ENCODE measurements around the gene PTPRF.
"Not testable (repeated sequence)": the region's sequence is repeated elsewhere in the genome, so short reads cannot be mapped to it uniquely, and the experiment has no call there.

PTPRF gene

GRCh38 chr1:43647331-43647730 is 116.6 kb downstream of the PTPRF start:
- H3K9ac ChIP-seq (ENCODE audit: low read length); H3K18ac ChIP-seq (ENCODE audit: low read depth in 1 of 2, low read length in 2 of 2); H3K4me3 ChIP-seq (ENCODE audit: insufficient read depth in 1 of 2, low read depth in 1 of 2, low read length in 2 of 2); H2BK12ac ChIP-seq (ENCODE audit: low read length in 2 of 2); H2AFZ ChIP-seq (ENCODE audit: low read depth, low read length); H3K4me2 ChIP-seq (ENCODE audit: low read length, poor library complexity, severe bottlenecking); H3K9me3 ChIP-seq (ENCODE audit: control insufficient read depth, low read length); H3K4ac ChIP-seq (ENCODE audit: low read depth in 1 of 2, low read length in 2 of 2); H2BK5ac ChIP-seq (ENCODE audit: low read depth, low read length, poor library complexity, severe bottlenecking); H4K91ac ChIP-seq (ENCODE audit: low read length); H3K14ac ChIP-seq (ENCODE audit: low read length in 2 of 2); H3K79me1 ChIP-seq (replicated peaks; ENCODE audit: low read length, poor library complexity, severe bottlenecking); H3K36me3 ChIP-seq (ENCODE audit: control insufficient read depth in 1 of 2, insufficient read depth in 2 of 2, low read depth in 1 of 2, low read length in 2 of 2); H3K23ac ChIP-seq (ENCODE audit: low read length in 2 of 2); H3K27ac ChIP-seq (ENCODE audit: low read length, poor library complexity, severe bottlenecking); H2AK5ac ChIP-seq (ENCODE audit: low read length, severe bottlenecking); DNase-seq; H2BK15ac ChIP-seq (ENCODE audit: low read depth, poor library complexity, severe bottlenecking); H2BK120ac ChIP-seq (ENCODE audit: low read depth, low read length); H3K4me1 ChIP-seq (ENCODE audit: control insufficient read depth, insufficient read depth, low read depth, low read length); H4K8ac ChIP-seq (ENCODE audit: low read length): not testable (repeated sequence)
- H3K27me3 ChIP-seq (ENCODE audit: control insufficient read depth in 1 of 2, insufficient read depth in 1 of 2, low read length in 2 of 2), result peaks cover 9 to 12% of the 10 kb centered on the region in 2 experiments
- 80% methylated on average over 8 of the region's 9 CpGs for WGBS

- Histone ChIP-seq H3K79me1 (replicated peaks; ENCODE audit: low read length, poor library complexity, severe bottlenecking) (no peaks in the 10 kb centered on the region), H3K9me3 (ENCODE audit: control insufficient read depth, low read length) (no peaks in the 10 kb centered on the region), H2BK15ac (ENCODE audit: low read depth, poor library complexity, severe bottlenecking) (no peak overlapping the region), H2AK5ac (ENCODE audit: low read length, severe bottlenecking) (no peak overlapping the region), H3K4me1 (ENCODE audit: control insufficient read depth, insufficient read depth, low read depth, low read length) (peaks cover 8% of the 10 kb centered on the region), H3K27ac (ENCODE audit: low read length, poor library complexity, severe bottlenecking) (no peak overlapping the region), H4K91ac (ENCODE audit: low read length) (no peak overlapping the region), H3K36me3 (ENCODE audit: control insufficient read depth in 1 of 2, insufficient read depth in 2 of 2, low read depth in 1 of 2, low read length in 2 of 2) (peaks cover 0 to 4% of the 10 kb centered on the region in 2 experiments), H3K4ac (ENCODE audit: low read depth in 1 of 2, low read length in 2 of 2) (no peak overlapping the region), H3K9ac (ENCODE audit: low read length) (peak overlapping the region; percentile 93), H3K23ac (ENCODE audit: low read length in 2 of 2) (no peak overlapping the region), H4K8ac (ENCODE audit: low read length) (no peak overlapping the region), H3K27me3 (ENCODE audit: control insufficient read depth in 1 of 2, insufficient read depth in 1 of 2, low read length in 2 of 2) (peaks cover 9 to 12% of the 10 kb centered on the region in 2 experiments), H2BK5ac (ENCODE audit: low read depth, low read length, poor library complexity, severe bottlenecking) (no peak overlapping the region), H3K14ac (ENCODE audit: low read length in 2 of 2) (no peak overlapping the region), H3K18ac (ENCODE audit: low read depth in 1 of 2, low read length in 2 of 2) (no peak overlapping the region), H2BK120ac (ENCODE audit: low read depth, low read length) (no peak overlapping the region), H2AFZ (ENCODE audit: low read depth, low read length) (no peak overlapping the region), H3K4me2 (ENCODE audit: low read length, poor library complexity, severe bottlenecking) (no peak overlapping the region), H2BK12ac (ENCODE audit: low read length in 2 of 2) (no peak overlapping the region), H3K4me3 (ENCODE audit: insufficient read depth in 1 of 2, low read depth in 1 of 2, low read length in 2 of 2) (no peak overlapping the region)
- peak; percentile 32 for DNase-seq
- 88% methylated on average over 5 of the region's 7 CpGs for WGBS
Measured at GRCh38 chr1:43648221-43648847, 117.7 kb downstream of the PTPRF start.

- peak overlapping the region; percentile 90 for H4K91ac ChIP-seq (ENCODE audit: low read length)
- H3K4ac ChIP-seq (ENCODE audit: low read depth in 1 of 2, low read length in 2 of 2), result peak overlapping the region; percentile 83 to 98
- H3K27me3 ChIP-seq (ENCODE audit: control insufficient read depth in 1 of 2, insufficient read depth in 1 of 2, low read length in 2 of 2), result peaks cover 9 to 12% of the 10 kb centered on the region in 2 experiments
- H3K18ac ChIP-seq (ENCODE audit: low read depth in 1 of 2, low read length in 2 of 2), result peak overlapping the region; percentile 71 to 73
- peak overlapping the region; percentile 48 to 90 for H3K4me3 ChIP-seq (ENCODE audit: insufficient read depth in 1 of 2, low read depth in 1 of 2, low read length in 2 of 2)
- DNase-seq, result peak; percentile 29
- no peak overlapping the region for H2AK5ac ChIP-seq (ENCODE audit: low read length, severe bottlenecking)
- H4K8ac ChIP-seq (ENCODE audit: low read length), result peak overlapping the region; percentile 89
- no peak overlapping the region for H2BK120ac ChIP-seq (ENCODE audit: low read depth, low read length)
- H2BK5ac ChIP-seq (ENCODE audit: low read depth, low read length, poor library complexity, severe bottlenecking), result peak overlapping the region; percentile 10
- H3K27ac ChIP-seq (ENCODE audit: low read length, poor library complexity, severe bottlenecking), result peak overlapping the region; percentile 84
- peaks cover 2 to 11% of the 10 kb centered on the region in 2 experiments for H3K36me3 ChIP-seq (ENCODE audit: control insufficient read depth in 1 of 2, insufficient read depth in 2 of 2, low read depth in 1 of 2, low read length in 2 of 2)
- peak overlapping the region; percentile 93 for H3K9ac ChIP-seq (ENCODE audit: low read length)
- no peaks in the 10 kb centered on the region for H3K9me3 ChIP-seq (ENCODE audit: control insufficient read depth, low read length)
- no peak overlapping the region for H3K14ac ChIP-seq (ENCODE audit: low read length in 2 of 2)
- peaks cover 8% of the 10 kb centered on the region for H3K4me1 ChIP-seq (ENCODE audit: control insufficient read depth, insufficient read depth, low read depth, low read length)
- peak overlapping the region; percentile 46 for H2AFZ ChIP-seq (ENCODE audit: low read depth, low read length)
- no peaks in the 10 kb centered on the region for H3K79me1 ChIP-seq (replicated peaks; ENCODE audit: low read length, poor library complexity, severe bottlenecking)
- WGBS, result 57% methylated on average over 11 of the region's 19 CpGs
- H3K23ac ChIP-seq (ENCODE audit: low read length in 2 of 2), result no peak overlapping the region
- peak overlapping the region; percentile 91 for H3K4me2 ChIP-seq (ENCODE audit: low read length, poor library complexity, severe bottlenecking)
- H2BK15ac ChIP-seq (ENCODE audit: low read depth, poor library complexity, severe bottlenecking), result peak overlapping the region; percentile 44
- H2BK12ac ChIP-seq (ENCODE audit: low read length in 2 of 2), result peak overlapping the region in 1 of 2 experiments; percentile 57
Measured at GRCh38 chr1:43648876-43649477, 118.3 kb downstream of the PTPRF start.

GRCh38 chr1:43650310-43651085 is 119.8 kb downstream of the PTPRF start:
- H3K9ac ChIP-seq (ENCODE audit: low read length), result peak overlapping the region; percentile 93
- H3K9me3 ChIP-seq (ENCODE audit: control insufficient read depth, low read length), result no peaks in the 10 kb centered on the region
- H4K8ac ChIP-seq (ENCODE audit: low read length), result no peak overlapping the region
- peak overlapping the region; percentile 93 to 95 for H3K18ac ChIP-seq (ENCODE audit: low read depth in 1 of 2, low read length in 2 of 2)
- peaks cover 3 to 5% of the 10 kb centered on the region in 2 experiments for H3K27me3 ChIP-seq (ENCODE audit: control insufficient read depth in 1 of 2, insufficient read depth in 1 of 2, low read length in 2 of 2)
- H3K4me2 ChIP-seq (ENCODE audit: low read length, poor library complexity, severe bottlenecking), result peak overlapping the region; percentile 76
- no peak overlapping the region for H2BK120ac ChIP-seq (ENCODE audit: low read depth, low read length)
- H3K4me3 ChIP-seq (ENCODE audit: insufficient read depth in 1 of 2, low read depth in 1 of 2, low read length in 2 of 2), result peak overlapping the region; percentile 90 to 96
- no peak overlapping the region for H4K91ac ChIP-seq (ENCODE audit: low read length)
- H2BK15ac ChIP-seq (ENCODE audit: low read depth, poor library complexity, severe bottlenecking), result no peak overlapping the region
- peaks cover 8 to 26% of the 10 kb centered on the region in 2 experiments for H3K36me3 ChIP-seq (ENCODE audit: control insufficient read depth in 1 of 2, insufficient read depth in 2 of 2, low read depth in 1 of 2, low read length in 2 of 2)
- H3K14ac ChIP-seq (ENCODE audit: low read length in 2 of 2), result peak overlapping the region in 1 of 2 experiments; percentile 83
- WGBS, result under 1% methylated on average over 29 of the region's 33 CpGs
- peak overlapping the region in 1 of 2 experiments; percentile 62 for H3K4ac ChIP-seq (ENCODE audit: low read depth in 1 of 2, low read length in 2 of 2)
- H2AFZ ChIP-seq (ENCODE audit: low read depth, low read length), result peak overlapping the region; percentile 19
- H3K4me1 ChIP-seq (ENCODE audit: control insufficient read depth, insufficient read depth, low read depth, low read length), result peaks cover 8% of the 10 kb centered on the region
- H2AK5ac ChIP-seq (ENCODE audit: low read length, severe bottlenecking), result no peak overlapping the region
- peak overlapping the region; percentile 99 for H3K27ac ChIP-seq (ENCODE audit: low read length, poor library complexity, severe bottlenecking)
- peak overlapping the region in 1 of 2 experiments; percentile 67 for H3K23ac ChIP-seq (ENCODE audit: low read length in 2 of 2)
- peaks cover 4% of the 10 kb centered on the region for H3K79me1 ChIP-seq (replicated peaks; ENCODE audit: low read length, poor library complexity, severe bottlenecking)
- peak; percentile 99 for DNase-seq
- H2BK5ac ChIP-seq (ENCODE audit: low read depth, low read length, poor library complexity, severe bottlenecking), result peak overlapping the region; percentile 99
- H2BK12ac ChIP-seq (ENCODE audit: low read length in 2 of 2), result no peak overlapping the region
